ENCODE measurements around the gene ADAM8.

The ADAM8 gene

GRCh38 chr10:133213641-133214467 is 62.8 kb downstream of the ADAM8 start:
- no peak for DNase-seq (ENCODE audit: low read depth in 2 of 3, low spot score in 1 of 3)

DNA sequence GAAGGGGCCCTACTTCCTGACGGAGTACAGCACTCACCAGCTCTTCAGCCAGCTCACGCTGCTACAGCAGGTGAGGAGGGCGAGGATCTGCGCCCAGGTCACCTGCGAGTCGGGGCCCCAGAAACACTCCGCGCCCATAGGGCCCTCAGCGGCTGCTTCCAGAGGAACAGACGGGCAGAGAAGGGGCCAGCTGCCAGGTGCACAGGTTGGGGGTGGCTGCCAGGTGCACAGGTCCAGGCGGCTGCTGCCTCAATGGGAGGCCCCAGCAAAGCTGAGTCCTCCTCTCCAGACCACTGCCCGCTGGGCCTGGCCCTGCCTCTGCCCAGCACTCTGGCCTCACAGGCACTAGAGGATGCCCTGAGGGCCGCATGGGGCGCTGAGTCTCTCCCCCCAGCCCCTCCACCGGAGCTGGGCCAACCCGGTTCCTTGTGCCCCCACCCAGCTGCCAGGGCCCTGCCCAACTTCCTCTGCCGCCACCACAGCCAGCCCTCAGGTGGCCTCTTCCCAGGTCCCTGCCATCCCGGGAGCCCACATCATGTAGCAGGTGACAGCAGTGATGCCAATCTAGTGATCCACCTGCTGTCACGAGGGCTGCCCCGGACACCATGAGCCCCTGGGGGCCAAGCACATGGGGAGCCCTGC is 63.7 kb downstream of the ADAM8 start:
- no peak for DNase-seq (ENCODE audit: low read depth in 2 of 3, low spot score in 1 of 3)

All from stimulated activated CD4-positive, alpha-beta T cell treated with anti-CD3 and anti-CD28 coated beads, Interleukin-12 subunit alpha, Interleukin-12 subunit beta, amount 100 ng/mL, for 48 hours (primary cell).